B cell (primary cell): Measurements from ENCODE around the gene CTBP2. TPM values are rescaled to one million over a fixed set of nuclear protein-coding genes. Genes with fewer than 3 reads are reported as not detected.

Experiments
- ATAC-seq: fragments of 200-7000 bp; cut with Tn5 transposase; one replicate; pipeline ENCODE4 v1.10.0; 2021; ENCODE audit warnings: low read depth, mild to moderate bottlenecking, moderate number of reproducible peaks, moderate library complexity
- CTCF ChIA-PET: fragments of 350-600 bp; sonication (Branson Sonifier 250); formaldehyde crosslinking; loops from one replicate; lab custom pipeline; 2021; ENCODE audit warnings: antibody characterized with exemption, inconsistent platforms; lab: Charles Lee
- POLR2A ChIA-PET: fragments of 350-600 bp; sonication (Branson Sonifier 250); formaldehyde crosslinking; loops from one replicate; lab custom pipeline; 2021; ENCODE audit warnings: antibody characterized with exemption; lab: Charles Lee
- DNase-seq: peaks from one replicate; pipeline ENCODE4 v3.0.0; 2013
- H2AFZ ChIP-seq: 2 replicates; pipeline ENCODE4 v1.6.1; 2012; ENCODE audit warnings: mild to moderate bottlenecking, low read depth, low read length; ENCODE audit not compliant: insufficient read depth, poor library complexity, severe bottlenecking
- H3K27ac ChIP-seq, 2 donors: 1 replicate in 1 of 2; 2 replicates in 1 of 2; pipeline ENCODE4 v1.5.1; 2012 to 2013; ENCODE audit warnings: low read length in 2 of 2, mild to moderate bottlenecking in 2 of 2, moderate library complexity in 1 of 2
- H3K27me3 ChIP-seq, 4 experiments: fragments of 200-600 bp in 1 of 4; sonication (generic) in 1 of 4; replicated peaks in 1 of 4; 1 replicate in 2 of 4; 2 replicates in 2 of 4; pipeline versions ENCODE4 v1.6.1 to v1.7.0; 2013 to 2016; ENCODE audit warnings: low read length in 3 of 4, mild to moderate bottlenecking in 2 of 4, mixed read lengths in 1 of 4, moderate library complexity in 1 of 4; ENCODE audit not compliant: insufficient read depth in 4 of 4, control insufficient read depth in 3 of 4; ENCODE audit errors: control extremely low read depth in 1 of 4
- H3K36me3 ChIP-seq, 2 experiments: replicated peaks in 1 of 2; 1 replicate in 1 of 2; 2 replicates in 1 of 2; pipeline versions ENCODE4 v1.6.1 to v1.7.1; 2013; ENCODE audit warnings: low read length in 1 of 2; ENCODE audit not compliant: insufficient read depth in 2 of 2, control insufficient read depth in 1 of 2; ENCODE audit errors: control extremely low read depth in 1 of 2, extremely low read depth in 1 of 2
- H3K4me1 ChIP-seq, 2 donors: fragments of 200-600 bp in 1 of 2; sonication (generic) in 1 of 2; 1 replicate in 1 of 2; 2 replicates in 1 of 2; pipeline versions ENCODE4 v1.5.1 to v1.6.1; 2013 to 2017; ENCODE audit warnings: low read length in 2 of 2; ENCODE audit not compliant: control insufficient read depth in 2 of 2, insufficient read depth in 2 of 2
- H3K4me2 ChIP-seq: replicated peaks from 2 replicates; pipeline ENCODE3; 2012; ENCODE audit warnings: mild to moderate bottlenecking, low read depth, low read length; ENCODE audit not compliant: poor library complexity, severe bottlenecking
- H3K4me3 ChIP-seq, 5 experiments: fragments of 200-600 bp in 1 of 5; sonication (generic) in 1 of 5; 1 replicate in 3 of 5; 2 replicates in 2 of 5; pipeline versions ENCODE4 v1.5.1 to v1.7.0; 2011 to 2016; ENCODE audit warnings: low read length in 4 of 5, mild to moderate bottlenecking in 4 of 5, low read depth in 2 of 5, control low read depth in 1 of 5, moderate library complexity in 1 of 5; ENCODE audit not compliant: insufficient read depth in 1 of 5; ENCODE audit errors: control extremely low read depth in 1 of 5, extremely low read depth in 1 of 5
- H3K79me2 ChIP-seq: fragments of 200-600 bp; sonication (generic); one replicate; pipeline ENCODE4 v1.6.0; 2016; ENCODE audit warnings: low read length; ENCODE audit not compliant: control insufficient read depth, insufficient read depth
- H3K9ac ChIP-seq: fragments of 200-600 bp; sonication (generic); 2 replicates; pipeline ENCODE4 v1.6.1; 2017; ENCODE audit warnings: mild to moderate bottlenecking, low read length, moderate library complexity
- H3K9me3 ChIP-seq, 3 donors: one replicate each; pipeline versions ENCODE4 v1.6.1 to v1.7.1; 2013; ENCODE audit warnings: low read length in 2 of 3; ENCODE audit not compliant: control insufficient read depth in 2 of 3, insufficient read depth in 1 of 3; ENCODE audit errors: control extremely low read depth in 1 of 3
- H4K20me1 ChIP-seq: 2 replicates; pipeline ENCODE4 v1.6.0; 2012; ENCODE audit warnings: mild to moderate bottlenecking, low read length; ENCODE audit not compliant: insufficient read depth, control insufficient read depth, poor library complexity, severe bottlenecking
- H3K27ac Mint-ChIP-seq: one replicate; pipeline ENCODE4 v1.8.0; 2021; ENCODE audit warnings: mixed read lengths
- H3K27me3 Mint-ChIP-seq: one replicate; pipeline ENCODE4 v1.8.0; 2021; ENCODE audit warnings: mixed read lengths
- H3K4me1 Mint-ChIP-seq: one replicate; pipeline ENCODE4 v1.8.0; 2021; ENCODE audit warnings: mixed read lengths
- H3K4me3 Mint-ChIP-seq: one replicate; pipeline ENCODE4 v1.8.0; 2021; ENCODE audit warnings: mixed read lengths
- H3K9me3 Mint-ChIP-seq: one replicate; pipeline ENCODE4 v1.8.0; 2022; ENCODE audit warnings: mixed read lengths; ENCODE audit not compliant: insufficient read depth
- CTCF ChIP-seq: fragments of 200-600 bp; IDR thresholded peaks from one replicate; pipeline ENCODE4 v1.8.0; 2022; ENCODE audit warnings: antibody characterized with exemption, mild to moderate bottlenecking
- EZH2 ChIP-seq: IDR thresholded peaks from 2 replicates; pipeline ENCODE4 v1.6.1; 2012; ENCODE audit warnings: borderline replicate concordance, low read depth, mild to moderate bottlenecking, moderate library complexity, low read length; ENCODE audit not compliant: insufficient read depth, poor library complexity, severe bottlenecking
- WGBS: methylation state at CpG from one replicate; pipeline ENCODE4 v1.1.5; 2013; ENCODE audit warnings: missing lambda C conversion rate; ENCODE audit not compliant: insufficient coverage; 5-methylcytosine and 5-hydroxymethylcytosine counted together
- intact Hi-C: fragments of 100-400 bp; cut with micrococcal nuclease; formaldehyde crosslinking; loops from one replicate; pipeline ENCODE4 v1.10.0; 2022
- polyA plus RNA-seq: library from polyadenylated mRNA; depleted of rRNA; stranded (reverse); fragments of >200 nt; gene quantifications from 2 replicates; pipeline ENCODE4 v1.2.3, GENCODE V29; 2012
- total RNA-seq, 2 donors: library from RNA; stranded (reverse); fragments of 120-200 nt in 1 of 2; gene quantifications; 1 replicate in 1 of 2; 2 replicates in 1 of 2; pipeline versions ENCODE4 v1.2.3 to v1.2.4, GENCODE V29; 2013 to 2022

CTBP2 gene
- total and polyA plus RNA-seq, 2 donors (not counting 1 experiment from before 2014, with no cell fraction given): 0.39 to 0.85 TPM

GRCh38 chr10:125192620-125193019 lies 32.3 kb upstream of the CTBP2 start:
- no peak overlapping the region for H2AFZ ChIP-seq
- H4K20me1 ChIP-seq: no peaks in the 10 kb centered on the region
- no peak overlapping the region for H3K4me3 ChIP-seq
- CTCF ChIA-PET: no interaction called here
- Mint-ChIP-seq H3K4me3 (no peak overlapping the region), H3K27ac (no peak overlapping the region), H3K9me3 (no peaks in the 10 kb centered on the region), H3K4me1 (no peaks in the 10 kb centered on the region), H3K27me3 (peaks cover 34% of the 10 kb centered on the region)
- H3K27me3 ChIP-seq: peaks cover 0 to 15% (median 0%) of the 10 kb centered on the region in 4 experiments
- H3K9me3 ChIP-seq: peaks cover 0 to 6% (median 0%) of the 10 kb centered on the region in 3 donors
- H3K9ac ChIP-seq: no peak overlapping the region
- WGBS: 89% methylated on average over 12 of the region's 12 CpGs
- no peaks in the 10 kb centered on the region for H3K4me1 ChIP-seq
- H3K4me2 ChIP-seq: no peak overlapping the region
- TF ChIP-seq CTCF (no peak), EZH2 (no peak)
- no peaks in the 10 kb centered on the region for H3K79me2 ChIP-seq
- no peak overlapping the region for H3K27ac ChIP-seq
- intact Hi-C loops: no loop called here
- no peaks in the 10 kb centered on the region for H3K36me3 ChIP-seq
- ATAC-seq (no peak), DNase-seq (no peak)
- POLR2A ChIA-PET: no interaction called here

GRCh38 chr10:125192005-125192404 lies 31.6 kb upstream of the CTBP2 start:
- H3K79me2 ChIP-seq: no peaks in the 10 kb centered on the region
- Mint-ChIP-seq H3K4me3 (no peak overlapping the region), H3K4me1 (no peaks in the 10 kb centered on the region), H3K27me3 (peaks cover 38% of the 10 kb centered on the region), H3K27ac (no peak overlapping the region), H3K9me3 (no peaks in the 10 kb centered on the region)
- no peak overlapping the region for H2AFZ ChIP-seq
- CTCF ChIA-PET: no interaction called here
- H3K4me3 ChIP-seq: no peak overlapping the region
- H3K36me3 ChIP-seq: no peaks in the 10 kb centered on the region
- DNase-seq (no peak), ATAC-seq (no peak)
- H3K4me2 ChIP-seq: no peak overlapping the region
- H4K20me1 ChIP-seq: no peaks in the 10 kb centered on the region
- H3K27ac ChIP-seq: no peak overlapping the region
- TF ChIP-seq CTCF (no peak), EZH2 (no peak)
- peaks cover 0 to 6% (median 0%) of the 10 kb centered on the region in 3 donors for H3K9me3 ChIP-seq
- peaks cover 0 to 18% (median 0%) of the 10 kb centered on the region in 4 experiments for H3K27me3 ChIP-seq
- H3K9ac ChIP-seq: no peak overlapping the region
- no peaks in the 10 kb centered on the region for H3K4me1 ChIP-seq
- WGBS: 91% methylated on average over 7 of the region's 9 CpGs
- intact Hi-C loops: no loop called here
- POLR2A ChIA-PET: no interaction called here
